NCI-H748 (cell line): ENCODE results near the gene GPATCH8.
"Not testable (repeated sequence)": the region's sequence is repeated elsewhere in the genome, so short reads cannot be mapped to it uniquely, and the experiment has no call there.

Experiments used
- DNase-seq: peaks from one replicate; lab custom pipeline; 2025; ENCODE audit not compliant: unreplicated experiment; lab: John Stamatoyannopoulos, UW

GPATCH8 gene

GRCh38 chr17:44503147-44504029 is at the start of gene GPATCH8:
Gene GPATCH8 (minus strand): TSS chr17:44503406. CDS start chr17:44503370, 36 bp downstream.
- peak; percentile 95 for DNase-seq

- DNase-seq: no peak
Measured at GRCh38 chr17:44552361-44552760, 49.2 kb upstream of the GPATCH8 start.

- DNase-seq: no peak
Measured at GRCh38 chr17:44549686-44550085, 46.5 kb upstream of the GPATCH8 start.

GRCh38 chr17:44548376-44549230 is 45.4 kb upstream of the GPATCH8 start:
- no peak for DNase-seq

GRCh38 chr17:44547625-44548267 is 44.5 kb upstream of the GPATCH8 start:
- DNase-seq: no peak

GRCh38 chr17:44546671-44547606 is 43.7 kb upstream of the GPATCH8 start:
- no peak for DNase-seq

- DNase-seq: no peak
Measured at GRCh38 chr17:44543905-44544523, 40.8 kb upstream of the GPATCH8 start.

- DNase-seq: no peak
Measured at GRCh38 chr17:44543213-44543904, 40.2 kb upstream of the GPATCH8 start.

- no peak for DNase-seq
Measured at GRCh38 chr17:44541884-44542581, 38.8 kb upstream of the GPATCH8 start.

GRCh38 chr17:44540246-44541084 is 37.3 kb upstream of the GPATCH8 start:
- DNase-seq: no peak

- DNase-seq: no peak
Measured at GRCh38 chr17:44539673-44540072, 36.5 kb upstream of the GPATCH8 start.

GRCh38 chr17:44537922-44538321 is 34.7 kb upstream of the GPATCH8 start:
- not testable (repeated sequence) for DNase-seq

GRCh38 chr17:44536090-44536953 is 33.1 kb upstream of the GPATCH8 start:
- no peak for DNase-seq

- peak; percentile 81 for DNase-seq
Measured at GRCh38 chr17:44533533-44534246, 30.5 kb upstream of the GPATCH8 start.

- no peak for DNase-seq
Measured at GRCh38 chr17:44530896-44531418, 27.8 kb upstream of the GPATCH8 start.

- DNase-seq: no peak
Measured at GRCh38 chr17:44529864-44530263, 26.7 kb upstream of the GPATCH8 start.
